Right atrium auricular region (tissue), 2 donors: ENCODE data around the gene ATP10A. TPM values are rescaled to one million over a fixed set of nuclear protein-coding genes. Genes with fewer than 3 reads are reported as not detected.

Source experiments
- DNase-seq: peaks from one replicate; pipeline ENCODE4 v3.0.0-alpha.2; 2019; ENCODE audit warnings: low spot score
- H3K27ac ChIP-seq, 2 donors: fragments of 200-600 bp; sonication (generic); 1 replicate in 1 of 2; 2 replicates in 1 of 2; pipeline ENCODE4 v1.5.1; 2016 to 2019
- H3K27me3 ChIP-seq, 2 donors: fragments of 200-600 bp; sonication (generic); one replicate each; pipeline versions ENCODE4 v1.5.1 to v1.6.0; 2017 to 2019
- H3K36me3 ChIP-seq: fragments of 200-600 bp; sonication (generic); one replicate; pipeline ENCODE4 v1.5.1; 2016
- H3K4me1 ChIP-seq, 2 donors: fragments of 200-600 bp; sonication (generic); one replicate each; pipeline versions ENCODE4 v1.5.1 to v1.6.0; 2017 to 2019
- H3K4me3 ChIP-seq, 2 donors: fragments of 200-600 bp; sonication (generic); 1 replicate in 1 of 2; 2 replicates in 1 of 2; pipeline ENCODE4 v1.5.1; 2017 to 2019; ENCODE audit warnings: mild to moderate bottlenecking in 1 of 2, moderate library complexity in 1 of 2
- H3K9me3 ChIP-seq, 2 donors: fragments of 200-600 bp; sonication (generic); one replicate each; pipeline ENCODE4 v1.5.1; 2019
- total RNA-seq, 2 donors: library from RNA; depleted of rRNA; stranded (reverse); fragments of >200 nt; gene quantifications; one replicate each; pipeline ENCODE4 v1.1.0, GENCODE V29; 2016
- TF ChIP-seq, protein P1 (sequence below), 2 donors: fragments of 200-600 bp; sonication (generic); IDR thresholded peaks; one replicate each; pipeline ENCODE4 v1.5.1; 2019; ENCODE audit warnings: antibody characterized with exemption in 2 of 2

Gene ATP10A, protein sequence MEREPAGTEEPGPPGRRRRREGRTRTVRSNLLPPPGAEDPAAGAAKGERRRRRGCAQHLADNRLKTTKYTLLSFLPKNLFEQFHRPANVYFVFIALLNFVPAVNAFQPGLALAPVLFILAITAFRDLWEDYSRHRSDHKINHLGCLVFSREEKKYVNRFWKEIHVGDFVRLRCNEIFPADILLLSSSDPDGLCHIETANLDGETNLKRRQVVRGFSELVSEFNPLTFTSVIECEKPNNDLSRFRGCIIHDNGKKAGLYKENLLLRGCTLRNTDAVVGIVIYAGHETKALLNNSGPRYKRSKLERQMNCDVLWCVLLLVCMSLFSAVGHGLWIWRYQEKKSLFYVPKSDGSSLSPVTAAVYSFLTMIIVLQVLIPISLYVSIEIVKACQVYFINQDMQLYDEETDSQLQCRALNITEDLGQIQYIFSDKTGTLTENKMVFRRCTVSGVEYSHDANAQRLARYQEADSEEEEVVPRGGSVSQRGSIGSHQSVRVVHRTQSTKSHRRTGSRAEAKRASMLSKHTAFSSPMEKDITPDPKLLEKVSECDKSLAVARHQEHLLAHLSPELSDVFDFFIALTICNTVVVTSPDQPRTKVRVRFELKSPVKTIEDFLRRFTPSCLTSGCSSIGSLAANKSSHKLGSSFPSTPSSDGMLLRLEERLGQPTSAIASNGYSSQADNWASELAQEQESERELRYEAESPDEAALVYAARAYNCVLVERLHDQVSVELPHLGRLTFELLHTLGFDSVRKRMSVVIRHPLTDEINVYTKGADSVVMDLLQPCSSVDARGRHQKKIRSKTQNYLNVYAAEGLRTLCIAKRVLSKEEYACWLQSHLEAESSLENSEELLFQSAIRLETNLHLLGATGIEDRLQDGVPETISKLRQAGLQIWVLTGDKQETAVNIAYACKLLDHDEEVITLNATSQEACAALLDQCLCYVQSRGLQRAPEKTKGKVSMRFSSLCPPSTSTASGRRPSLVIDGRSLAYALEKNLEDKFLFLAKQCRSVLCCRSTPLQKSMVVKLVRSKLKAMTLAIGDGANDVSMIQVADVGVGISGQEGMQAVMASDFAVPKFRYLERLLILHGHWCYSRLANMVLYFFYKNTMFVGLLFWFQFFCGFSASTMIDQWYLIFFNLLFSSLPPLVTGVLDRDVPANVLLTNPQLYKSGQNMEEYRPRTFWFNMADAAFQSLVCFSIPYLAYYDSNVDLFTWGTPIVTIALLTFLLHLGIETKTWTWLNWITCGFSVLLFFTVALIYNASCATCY (N-terminal part only)
- total RNA-seq, result 1 to 10 TPM; 3.2 to 6.0 TPM

DNA sequence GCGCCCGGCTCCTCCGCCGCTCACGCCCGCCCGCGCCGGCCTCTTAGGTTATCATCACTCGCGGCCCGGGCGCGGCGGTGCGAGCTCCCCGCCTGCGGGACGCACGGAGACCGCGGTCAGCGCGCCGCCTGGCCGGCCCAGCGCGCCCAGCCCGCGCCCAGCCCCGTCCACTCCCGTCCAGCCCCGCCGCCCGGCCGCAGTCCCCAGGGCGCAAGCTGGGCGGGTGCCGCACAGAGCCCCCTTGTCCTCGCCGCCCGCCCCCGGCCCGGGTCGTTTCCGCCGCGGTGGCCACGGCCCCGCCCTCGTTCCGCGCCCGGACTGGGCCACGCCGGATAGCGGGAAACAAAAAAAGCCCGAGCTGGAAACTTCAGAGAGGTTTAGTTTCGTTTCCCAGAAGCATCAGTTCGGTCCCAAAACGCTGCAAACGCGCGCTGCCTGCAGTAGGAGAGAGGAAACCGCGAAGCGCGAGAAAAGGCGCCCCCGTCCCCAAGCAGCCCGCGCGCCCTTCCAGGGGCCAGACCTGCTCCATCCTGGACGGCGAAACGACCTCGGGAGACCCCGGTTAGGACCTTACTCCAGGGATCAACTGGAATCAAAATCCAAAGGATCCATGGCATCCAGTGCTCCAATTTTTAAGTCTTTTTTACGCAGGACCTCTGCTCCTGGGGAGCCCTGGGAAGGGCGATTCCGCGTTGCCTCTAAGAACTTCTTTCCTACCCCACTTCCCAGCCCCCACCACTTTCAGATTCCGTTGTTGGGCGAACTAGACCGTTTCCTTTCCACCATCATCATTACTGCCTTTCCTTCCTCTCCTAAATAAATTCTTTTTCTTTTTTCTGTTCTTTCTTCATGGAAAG is at the start of gene ATP10A:
ATP10A (minus strand) TSS at position 217 of the 857 bp plus-strand sequence. CDS start 231 bp downstream, outside the sequence.
- no peaks in the 10 kb centered on the region for H3K36me3 ChIP-seq
- H3K9me3 ChIP-seq, result no peaks in the 10 kb centered on the region
- peak within 1 kb of the TSS; percentile 50 to 62 for H3K4me3 ChIP-seq
- H3K4me1 ChIP-seq, result peaks cover 0 to 24% of the 10 kb centered on the region in 2 donors
- DNase-seq, result no peak
- TF ChIP-seq, protein P1, sequence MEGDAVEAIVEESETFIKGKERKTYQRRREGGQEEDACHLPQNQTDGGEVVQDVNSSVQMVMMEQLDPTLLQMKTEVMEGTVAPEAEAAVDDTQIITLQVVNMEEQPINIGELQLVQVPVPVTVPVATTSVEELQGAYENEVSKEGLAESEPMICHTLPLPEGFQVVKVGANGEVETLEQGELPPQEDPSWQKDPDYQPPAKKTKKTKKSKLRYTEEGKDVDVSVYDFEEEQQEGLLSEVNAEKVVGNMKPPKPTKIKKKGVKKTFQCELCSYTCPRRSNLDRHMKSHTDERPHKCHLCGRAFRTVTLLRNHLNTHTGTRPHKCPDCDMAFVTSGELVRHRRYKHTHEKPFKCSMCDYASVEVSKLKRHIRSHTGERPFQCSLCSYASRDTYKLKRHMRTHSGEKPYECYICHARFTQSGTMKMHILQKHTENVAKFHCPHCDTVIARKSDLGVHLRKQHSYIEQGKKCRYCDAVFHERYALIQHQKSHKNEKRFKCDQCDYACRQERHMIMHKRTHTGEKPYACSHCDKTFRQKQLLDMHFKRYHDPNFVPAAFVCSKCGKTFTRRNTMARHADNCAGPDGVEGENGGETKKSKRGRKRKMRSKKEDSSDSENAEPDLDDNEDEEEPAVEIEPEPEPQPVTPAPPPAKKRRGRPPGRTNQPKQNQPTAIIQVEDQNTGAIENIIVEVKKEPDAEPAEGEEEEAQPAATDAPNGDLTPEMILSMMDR (IDR thresholded peaks at IDR 0.05), result no peak
- no peaks in the 10 kb centered on the region for H3K27me3 ChIP-seq
- peak within 1 kb of the TSS; percentile 35 to 54 for H3K27ac ChIP-seq

DNA sequence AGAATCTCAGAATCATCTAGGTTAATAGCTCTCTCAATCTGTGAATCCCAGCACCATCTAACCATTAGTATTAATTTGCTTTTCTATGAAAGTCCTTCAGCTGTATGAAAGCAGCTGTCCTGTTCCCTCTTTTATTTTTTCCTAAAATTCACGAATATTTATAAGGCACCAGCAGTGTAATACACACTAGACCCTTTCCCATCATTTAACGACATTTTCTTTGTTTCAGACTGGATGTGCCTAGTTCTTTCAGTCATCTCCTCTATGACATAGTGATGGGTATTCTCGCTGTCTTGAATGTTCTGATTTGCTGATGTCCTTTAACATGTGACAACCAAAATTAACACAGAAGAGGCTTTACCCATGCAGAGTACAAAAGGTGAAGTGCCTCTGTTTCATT is 48.9 kb upstream of the ATP10A start:
- Histone ChIP-seq H3K9me3 (peaks cover 0 to 8% of the 10 kb centered on the region in 2 donors), H3K4me3 (no peak overlapping the region), H3K27ac (no peak overlapping the region), H3K27me3 (no peaks in the 10 kb centered on the region), H3K36me3 (no peaks in the 10 kb centered on the region), H3K4me1 (no peaks in the 10 kb centered on the region)
- no peak for DNase-seq
- TF ChIP-seq, protein P1 (IDR thresholded peaks at IDR 0.05), result no peak

DNA sequence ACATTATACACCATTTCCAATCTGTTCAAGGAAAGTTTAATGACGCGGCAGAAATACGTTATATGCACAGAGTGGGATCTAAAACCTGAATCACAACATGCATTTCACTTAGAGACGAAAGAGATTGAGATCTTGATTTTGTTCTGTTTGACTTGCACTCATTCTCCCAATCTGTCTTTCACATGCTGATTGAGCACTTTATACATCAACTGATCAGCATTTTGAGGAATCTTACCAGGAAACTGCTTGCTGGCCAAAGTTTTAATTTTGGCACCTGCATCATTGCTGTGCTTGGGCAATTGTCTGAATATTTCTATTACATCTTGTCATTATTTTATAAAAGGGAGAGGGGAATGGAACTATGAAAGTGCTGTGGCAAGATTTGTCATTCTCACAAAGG is 47.7 kb upstream of the ATP10A start:
- H3K4me1 ChIP-seq, result no peaks in the 10 kb centered on the region
- DNase-seq, result no peak
- no peaks in the 10 kb centered on the region for H3K36me3 ChIP-seq
- no peak overlapping the region for H3K4me3 ChIP-seq
- no peaks in the 10 kb centered on the region for H3K27me3 ChIP-seq
- peaks cover 0 to 8% of the 10 kb centered on the region in 2 donors for H3K9me3 ChIP-seq
- no peak overlapping the region for H3K27ac ChIP-seq
- TF ChIP-seq, protein P1 (IDR thresholded peaks at IDR 0.05), result no peak

DNA sequence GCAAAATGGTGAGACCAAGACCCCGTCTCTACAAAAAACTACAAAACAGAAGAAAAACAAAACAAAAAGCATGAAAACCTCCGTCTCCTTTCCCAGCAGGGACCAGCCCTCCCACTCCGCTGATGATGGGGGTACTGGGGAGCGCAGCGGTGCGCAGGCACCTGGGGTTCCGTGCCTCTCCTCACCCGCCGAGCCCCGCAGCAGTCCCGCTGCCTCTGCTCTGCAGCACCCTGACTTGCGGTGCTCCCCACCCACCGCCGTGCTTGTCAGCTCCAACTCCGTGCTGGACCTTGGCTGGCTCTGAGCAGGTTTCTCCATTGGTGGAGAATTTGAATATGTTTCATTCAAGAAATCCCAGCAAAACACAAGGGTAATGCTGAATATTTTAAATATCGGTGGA is 46.7 kb upstream of the ATP10A start:
- Histone ChIP-seq H3K9me3 (peaks cover 0 to 2% of the 10 kb centered on the region in 2 donors), H3K4me1 (no peaks in the 10 kb centered on the region), H3K4me3 (no peak overlapping the region), H3K27ac (no peak overlapping the region), H3K27me3 (no peaks in the 10 kb centered on the region), H3K36me3 (no peaks in the 10 kb centered on the region)
- TF ChIP-seq, protein P1 (IDR thresholded peaks at IDR 0.05), result no peak
- no peak for DNase-seq

DNA sequence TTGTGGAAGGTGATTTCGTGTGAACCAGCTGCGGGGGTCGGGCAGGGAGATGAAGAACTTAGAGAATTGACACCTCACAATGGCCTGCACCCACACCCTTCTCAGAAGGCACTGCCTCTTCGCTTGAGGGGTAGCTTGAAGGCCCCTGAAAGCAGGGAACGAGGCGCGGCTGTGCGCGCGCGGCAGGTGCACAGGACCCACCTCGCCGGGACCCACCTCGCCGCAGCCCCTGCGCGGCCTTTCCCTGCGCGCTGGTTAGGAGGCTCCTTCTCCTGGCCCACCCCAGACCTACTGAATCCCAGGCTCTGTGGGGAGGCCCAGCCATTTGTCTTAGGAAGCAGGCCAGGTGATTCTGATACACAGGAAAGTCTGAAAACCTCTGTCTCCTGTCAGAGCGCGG is 46.2 kb upstream of the ATP10A start:
- Histone ChIP-seq H3K4me1 (no peaks in the 10 kb centered on the region), H3K9me3 (no peaks in the 10 kb centered on the region), H3K4me3 (no peak overlapping the region), H3K36me3 (no peaks in the 10 kb centered on the region), H3K27me3 (no peaks in the 10 kb centered on the region), H3K27ac (no peak overlapping the region)
- DNase-seq, result no peak
- TF ChIP-seq, protein P1 (IDR thresholded peaks at IDR 0.05), result no peak
